ENCODE results near the gene HAVCR1.

GRCh38 chr5:157045601-157046000, 13.3 kb downstream of the HAVCR1 start:
- no peak for TF ChIP-seq BACH2 (CRISPR knock-in tag; IDR thresholded peaks at IDR 0.05; ENCODE audit: borderline replicate concordance)
- no peak for TF ChIP-seq TCF4 (CRISPR knock-in tag; IDR thresholded peaks at IDR 0.05; ENCODE audit: borderline replicate concordance)
- TF ChIP-seq SNAI2 (CRISPR knock-in tag; IDR thresholded peaks at IDR 0.05) = no peak
- TF ChIP-seq, protein P1, sequence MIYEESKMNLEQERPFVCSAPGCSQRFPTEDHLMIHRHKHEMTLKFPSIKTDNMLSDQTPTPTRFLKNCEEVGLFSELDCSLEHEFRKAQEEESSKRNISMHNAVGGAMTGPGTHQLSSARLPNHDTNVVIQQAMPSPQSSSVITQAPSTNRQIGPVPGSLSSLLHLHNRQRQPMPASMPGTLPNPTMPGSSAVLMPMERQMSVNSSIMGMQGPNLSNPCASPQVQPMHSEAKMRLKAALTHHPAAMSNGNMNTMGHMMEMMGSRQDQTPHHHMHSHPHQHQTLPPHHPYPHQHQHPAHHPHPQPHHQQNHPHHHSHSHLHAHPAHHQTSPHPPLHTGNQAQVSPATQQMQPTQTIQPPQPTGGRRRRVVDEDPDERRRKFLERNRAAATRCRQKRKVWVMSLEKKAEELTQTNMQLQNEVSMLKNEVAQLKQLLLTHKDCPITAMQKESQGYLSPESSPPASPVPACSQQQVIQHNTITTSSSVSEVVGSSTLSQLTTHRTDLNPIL (CRISPR knock-in tag; IDR thresholded peaks at IDR 0.05; ENCODE audit: low read depth) = no peak
- TF ChIP-seq RARB (CRISPR knock-in tag; IDR thresholded peaks at IDR 0.05) = no peak
- no peak for TF ChIP-seq ZNF70 (CRISPR knock-in tag; IDR thresholded peaks at IDR 0.05)
- TF ChIP-seq PATZ1 (CRISPR knock-in tag; IDR thresholded peaks at IDR 0.05; ENCODE audit: borderline replicate concordance) = no peak
- no peak for TF ChIP-seq ZFP30 (CRISPR knock-in tag; IDR thresholded peaks at IDR 0.05)
- no peak for TF ChIP-seq ZC3H10 (CRISPR knock-in tag; IDR thresholded peaks at IDR 0.05)
- TF ChIP-seq ISL1 (CRISPR knock-in tag; IDR thresholded peaks at IDR 0.05) = no peak
- TF ChIP-seq ARNTL (CRISPR knock-in tag; IDR thresholded peaks at IDR 0.05; ENCODE audit: borderline replicate concordance, low read depth) = no peak
